ENCODE measurements around the gene DIP2C.
"Not testable (repeated sequence)": the region's sequence is repeated elsewhere in the genome, so short reads cannot be mapped to it uniquely, and the experiment has no call there.

DIP2C gene

DNA sequence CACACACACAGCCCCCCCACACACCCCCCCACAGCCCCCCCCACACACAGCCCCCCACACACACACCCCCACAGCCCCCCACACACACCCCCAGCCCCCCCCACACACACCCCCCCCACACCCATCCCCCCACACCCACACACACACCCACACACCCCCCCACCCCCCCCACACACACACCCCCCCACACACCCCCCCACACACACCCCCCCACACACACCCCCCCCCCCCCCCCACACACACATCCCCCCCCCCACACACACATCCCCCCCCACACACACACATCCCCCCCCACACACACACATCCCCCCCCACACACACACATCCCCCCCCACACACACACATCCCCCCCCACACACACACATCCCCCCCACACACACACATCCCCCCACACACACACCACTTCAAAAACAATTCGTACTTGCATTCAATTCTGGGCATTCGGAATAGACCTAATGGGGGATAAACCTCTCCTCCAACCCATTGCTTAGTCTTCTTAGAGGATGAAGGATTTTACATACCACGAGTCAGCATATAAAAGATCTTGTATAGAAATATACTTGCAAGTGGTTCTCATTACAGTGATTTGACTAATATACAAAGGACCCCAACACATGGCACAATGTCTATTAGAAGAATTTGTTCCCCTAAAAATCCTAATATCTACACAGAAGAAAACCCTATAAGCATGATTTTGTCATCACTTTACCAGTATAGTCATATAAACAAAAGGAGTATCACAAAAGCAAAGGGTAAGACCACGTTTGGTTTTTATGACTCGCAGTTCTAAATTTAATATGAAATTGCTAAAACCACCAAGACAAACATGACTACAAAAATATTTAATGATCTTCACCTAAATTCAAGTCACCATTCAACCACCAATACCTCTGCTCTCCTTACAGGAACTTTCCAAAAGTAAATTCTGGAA is 80.9 kb downstream of the DIP2C start:
- DNase-seq: no peak

DNA sequence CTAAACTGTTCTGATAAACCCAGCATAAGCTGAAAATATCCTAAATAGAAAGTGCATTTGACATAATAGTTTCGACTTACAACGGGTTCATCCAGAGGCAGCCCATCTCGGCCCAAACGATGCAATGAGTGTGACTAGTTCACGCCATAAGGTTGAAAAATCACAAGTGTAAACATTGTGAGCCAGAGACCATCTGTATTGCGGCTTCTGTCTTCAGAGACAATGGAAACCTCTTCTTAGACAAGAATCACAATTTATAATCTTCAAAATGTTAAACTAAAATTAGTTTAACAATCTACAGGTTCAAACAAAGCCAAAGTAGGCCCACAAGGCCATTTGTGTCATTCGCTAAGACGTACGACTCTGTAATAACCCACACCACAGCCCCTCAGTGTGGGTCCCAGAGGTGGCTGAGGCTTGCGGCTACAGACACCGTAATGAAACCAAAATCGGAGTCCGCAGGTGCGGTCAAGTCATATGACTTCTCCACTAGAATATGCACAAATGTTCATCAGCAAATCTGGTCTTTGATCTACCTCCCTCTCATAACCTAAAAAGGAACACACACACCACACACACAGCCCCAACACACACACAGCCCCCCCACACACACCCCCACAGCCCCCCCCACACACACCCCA is 81.8 kb downstream of the DIP2C start:
- DNase-seq: no peak

DNA sequence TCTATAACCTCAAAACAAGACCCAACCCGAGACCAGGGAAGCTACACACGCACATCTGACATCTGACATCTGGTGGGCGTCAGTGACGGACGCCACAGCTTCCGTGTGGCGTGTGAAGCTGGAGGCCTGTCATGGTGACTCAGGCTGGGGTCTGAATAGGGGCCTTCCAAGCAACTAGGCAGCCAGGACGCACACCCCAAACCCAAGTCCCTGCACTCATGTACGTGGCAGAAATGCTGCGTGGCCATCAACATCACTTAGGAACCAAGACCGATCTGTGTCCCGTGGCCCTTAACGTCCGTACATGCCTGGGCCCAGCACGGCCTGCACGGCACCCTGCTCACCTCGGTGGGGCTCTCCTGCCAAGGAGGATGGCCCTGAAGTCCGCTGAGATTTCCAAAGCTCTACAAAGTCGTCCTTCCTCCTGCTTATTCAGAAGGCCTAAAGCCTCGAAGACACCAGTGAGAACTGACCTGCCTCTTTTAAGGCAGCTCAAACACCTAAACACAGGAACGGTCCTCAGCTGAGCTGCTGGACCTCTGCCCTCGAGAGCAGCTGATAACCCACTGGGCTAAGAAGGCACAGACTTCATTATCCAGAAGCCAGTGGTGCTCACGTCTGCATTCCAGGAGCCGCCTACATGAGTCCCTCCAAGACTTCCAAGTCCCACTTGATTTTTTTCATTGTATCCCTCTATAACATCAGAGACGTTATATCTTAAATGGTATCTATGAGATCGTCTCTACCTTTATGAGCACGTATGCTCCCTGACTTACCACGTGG is 82.5 kb downstream of the DIP2C start:
- no peak for DNase-seq

DNA sequence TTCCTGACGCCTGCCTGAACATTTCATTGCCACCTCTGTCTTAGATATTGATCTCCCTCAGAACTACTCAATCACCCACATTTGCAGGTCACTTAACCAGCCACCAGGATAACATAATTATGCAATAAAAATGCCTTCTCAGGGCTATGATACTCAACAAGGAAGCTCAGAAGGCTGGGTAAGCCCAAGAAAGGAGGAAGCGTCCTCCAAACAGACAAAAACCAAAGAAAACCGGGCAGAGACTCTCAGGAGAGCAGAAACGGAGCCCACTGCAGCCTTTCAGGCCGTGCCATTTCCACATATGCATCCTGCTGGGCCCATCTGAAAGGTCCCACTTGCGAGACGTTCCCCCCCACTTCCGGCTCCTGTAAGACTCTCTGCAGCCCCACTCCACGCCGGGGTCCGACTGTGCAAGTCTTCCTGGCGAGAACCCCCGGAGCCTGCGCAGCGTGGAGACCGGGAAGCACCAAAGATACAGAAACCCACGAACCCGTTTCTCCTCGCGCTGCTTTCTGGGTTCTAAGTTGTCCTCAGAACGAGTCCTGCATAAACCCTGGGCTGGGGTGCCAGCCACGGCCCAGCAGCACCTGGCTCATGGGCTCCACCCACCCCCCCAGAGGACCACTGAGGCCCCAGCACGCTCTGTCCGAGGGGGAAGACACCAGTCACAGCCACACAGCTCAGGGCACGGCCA is 83.7 kb downstream of the DIP2C start:
- DNase-seq: no peak

DNA sequence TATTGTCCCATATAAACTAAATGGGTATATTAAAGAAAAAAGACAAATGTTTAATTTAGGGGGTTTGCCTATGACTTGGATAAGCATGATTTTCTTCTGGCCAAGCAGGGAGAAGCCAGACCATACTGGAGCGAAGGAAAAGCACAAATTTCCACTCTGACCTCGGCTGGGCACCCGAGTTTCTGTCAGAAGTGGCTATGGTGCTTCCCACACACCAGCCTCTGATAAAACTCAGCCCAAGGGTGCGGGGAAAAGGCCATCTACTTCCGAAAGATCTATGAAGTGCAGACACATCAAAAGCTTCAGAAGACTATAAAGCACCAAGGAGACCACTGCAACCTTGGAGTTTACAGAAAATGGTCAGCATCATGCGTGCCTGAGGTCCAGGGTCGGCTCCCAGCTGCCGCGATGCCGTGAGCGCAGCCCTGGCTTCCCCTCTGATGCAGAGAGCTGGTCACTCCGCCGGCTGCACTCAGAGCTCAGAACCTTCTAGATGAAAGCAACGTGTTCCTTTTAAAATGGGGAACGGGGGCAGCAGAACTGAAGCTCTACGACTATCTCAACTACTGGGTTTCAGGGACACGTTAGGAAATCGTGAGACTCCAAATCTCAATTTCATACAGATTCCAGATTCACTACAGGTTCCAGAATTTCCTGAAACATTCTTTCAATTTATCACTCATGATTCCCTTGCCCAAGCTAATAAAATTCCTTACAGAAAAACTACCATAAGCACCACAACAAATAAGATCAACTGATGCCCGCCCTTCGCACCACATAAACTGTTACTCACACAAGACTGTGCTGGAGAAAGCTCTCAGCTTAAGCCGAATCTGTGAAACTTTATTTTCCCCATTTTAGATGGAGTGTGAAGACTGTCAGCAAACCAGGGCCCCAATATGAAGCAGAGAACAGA is 84.5 kb downstream of the DIP2C start:
- DNase-seq: no peak

DNA sequence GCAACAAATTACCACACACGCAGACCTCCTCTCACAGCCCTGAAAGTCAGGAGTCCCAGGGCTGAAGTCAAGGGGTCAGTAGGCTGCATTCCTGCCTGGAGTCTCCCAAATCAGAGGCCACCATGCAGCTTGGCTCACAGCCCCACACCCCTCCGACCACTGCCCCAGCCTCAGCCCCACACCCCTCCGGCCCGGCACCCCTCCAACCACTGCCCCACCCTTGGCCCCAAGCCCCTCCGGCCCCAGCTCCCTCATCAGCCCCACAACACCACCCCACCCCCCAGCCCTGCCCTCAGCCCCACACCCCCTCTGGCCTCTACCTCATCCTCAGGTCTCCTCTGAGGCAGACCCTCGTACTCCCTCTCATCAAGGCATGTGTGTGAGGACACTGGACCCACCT is 85.7 kb downstream of the DIP2C start:
- no peak for DNase-seq

DNA sequence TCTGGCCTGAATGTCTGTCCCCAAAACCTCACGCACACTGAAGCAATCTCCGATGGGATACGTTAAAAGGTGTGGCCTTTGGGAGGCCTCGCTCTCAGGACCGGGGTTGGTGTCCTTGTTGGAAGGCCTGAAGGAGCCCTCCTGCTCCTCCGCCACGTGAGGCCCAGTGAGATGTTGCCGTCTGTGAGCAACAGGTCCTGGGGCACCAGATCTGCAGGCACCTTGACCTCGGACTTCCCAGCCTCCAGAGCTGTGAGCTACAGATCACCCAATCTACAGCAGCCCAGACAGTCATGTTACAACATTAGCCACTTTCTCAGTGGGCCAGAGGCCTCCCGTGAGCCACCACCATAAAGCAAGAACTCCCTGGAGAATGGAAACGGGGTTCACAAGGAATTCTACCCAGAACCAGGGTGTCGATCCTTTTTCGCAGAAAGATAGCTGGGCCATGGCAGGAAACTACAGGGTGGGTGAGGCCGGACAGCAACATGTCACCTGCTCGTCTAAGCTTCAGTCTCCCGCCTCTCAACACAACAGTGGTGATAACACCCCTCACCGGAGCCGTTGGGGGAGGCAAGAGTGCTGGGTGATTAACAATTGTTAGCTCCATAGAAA is 87.0 kb downstream of the DIP2C start:
- no peak for DNase-seq

DNA sequence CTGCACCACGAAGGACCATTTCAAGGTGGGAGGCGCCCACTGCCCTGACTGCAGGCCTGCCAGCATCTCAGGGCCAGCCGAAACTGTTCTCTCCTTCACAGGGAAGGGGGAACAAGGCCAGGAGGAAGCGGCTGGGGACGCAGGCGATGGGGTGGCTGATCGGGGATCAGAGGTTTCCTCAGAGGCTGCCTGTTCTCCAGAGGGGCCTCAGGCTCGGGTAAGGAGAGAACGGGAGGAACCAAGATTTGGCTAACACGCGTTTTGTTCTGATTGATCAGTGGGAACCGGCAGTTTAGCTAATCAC is 87.9 kb downstream of the DIP2C start:
- no peak for DNase-seq

DNA sequence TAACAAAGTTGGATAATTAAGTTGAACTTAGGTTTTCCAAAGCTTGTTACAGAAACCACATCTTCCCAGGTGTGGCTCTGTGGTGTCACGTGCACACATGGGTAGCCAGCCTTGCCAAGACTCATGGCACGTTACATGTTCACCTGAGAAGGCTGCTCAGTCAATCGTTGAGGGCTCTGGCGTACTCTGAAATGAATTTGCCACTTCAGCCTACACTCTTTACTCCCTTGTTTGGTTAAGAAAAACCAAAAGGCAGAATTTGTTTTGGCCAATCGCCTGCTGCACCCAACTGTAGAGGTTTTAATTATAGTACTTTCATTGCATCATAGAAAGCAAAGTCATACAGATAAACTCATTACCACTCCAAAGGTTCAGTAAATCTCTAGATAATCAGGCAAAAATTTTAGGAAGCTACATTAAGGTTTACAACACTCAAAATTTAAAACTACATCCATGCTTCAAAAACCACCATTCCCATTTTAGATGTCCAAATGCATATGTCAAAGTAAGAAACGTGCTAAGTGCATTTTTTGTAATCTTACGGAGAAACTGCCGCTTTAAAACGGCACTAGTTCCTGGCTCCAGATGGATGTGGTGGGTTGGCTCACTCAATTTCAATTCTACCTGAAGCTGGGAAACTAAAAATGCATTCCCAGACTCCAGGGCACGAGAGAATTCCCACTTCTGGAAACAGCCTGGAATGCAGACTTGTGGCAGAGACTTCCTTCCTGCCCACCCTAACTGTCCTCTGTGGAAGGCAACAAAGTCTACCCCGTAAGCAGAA is 88.4 kb downstream of the DIP2C start:
- no peak for DNase-seq

DNA sequence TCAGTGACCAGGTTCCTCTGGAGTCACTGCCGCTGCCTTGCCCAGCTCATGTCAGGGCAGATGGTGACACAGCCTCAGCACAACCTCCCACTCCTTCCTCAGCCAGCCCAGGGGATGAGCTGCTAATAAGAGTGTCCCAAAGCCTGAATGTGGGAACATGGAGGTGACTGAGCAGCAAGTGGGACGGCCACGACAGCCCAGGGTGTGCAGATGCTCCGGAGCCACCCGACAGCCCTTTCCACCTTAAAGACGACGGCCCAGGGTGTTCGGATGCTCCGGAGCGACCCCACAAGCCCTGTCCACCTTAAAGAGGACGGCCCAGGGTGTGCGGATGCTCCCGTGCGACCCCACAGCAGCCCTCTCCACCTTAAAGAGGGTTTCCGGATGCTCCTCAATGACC is 89.2 kb downstream of the DIP2C start:
- DNase-seq: no peak

DNA sequence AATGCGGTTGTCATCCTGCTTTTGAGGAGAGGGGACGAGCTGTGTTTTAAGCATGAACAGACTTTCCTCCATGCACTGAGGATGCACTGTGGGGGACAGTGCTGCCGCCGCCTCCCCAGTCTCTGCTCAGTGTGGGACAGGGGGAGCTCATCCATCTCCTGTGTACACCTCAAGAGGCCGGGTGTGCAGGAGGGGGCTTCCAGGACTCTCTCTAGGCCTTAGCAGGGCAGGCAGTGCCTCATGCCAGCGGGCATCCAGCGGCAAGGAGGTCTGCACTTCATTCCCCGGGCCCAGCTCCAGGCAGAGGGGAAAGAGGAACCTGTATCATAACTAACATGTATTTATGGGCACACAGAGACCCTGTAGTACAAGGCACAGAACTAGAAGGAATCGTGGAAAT is 89.7 kb downstream of the DIP2C start:
- DNase-seq: no peak

DNA sequence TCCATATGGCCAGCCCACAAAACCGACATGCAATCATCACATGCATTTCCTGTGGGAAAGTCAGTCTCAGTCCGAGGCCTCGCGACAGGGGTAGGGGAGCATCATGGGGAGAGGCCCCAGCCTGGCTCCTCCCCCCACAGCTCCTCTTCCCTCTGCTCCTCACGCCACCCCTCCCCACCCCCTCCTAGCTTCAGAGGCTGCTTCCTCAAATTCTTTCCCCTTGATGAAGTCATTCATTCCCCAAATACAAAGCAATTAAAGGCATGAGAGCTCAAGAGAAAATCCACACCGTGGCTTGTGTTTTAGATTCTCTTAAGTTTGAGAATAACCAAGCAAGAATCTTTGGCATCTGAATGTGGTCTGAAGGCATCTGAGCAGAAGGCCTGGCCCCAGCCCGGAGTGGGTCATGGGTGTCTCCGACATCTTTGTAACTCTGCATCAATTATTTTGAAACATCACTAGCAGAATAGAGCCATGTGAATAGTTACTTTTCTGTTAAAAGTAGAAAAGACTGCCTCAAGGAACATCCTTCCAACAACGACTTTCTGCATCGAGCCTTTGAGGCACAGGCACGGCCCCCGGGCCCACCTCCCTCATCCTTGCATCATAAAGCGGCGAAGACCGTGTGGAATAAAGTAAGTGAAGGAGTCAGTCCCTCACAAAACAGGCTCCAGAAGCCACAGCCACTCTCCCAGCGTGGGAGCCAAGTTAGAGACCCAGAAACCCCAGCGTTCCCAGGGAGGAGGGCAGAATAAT is 90.9 kb downstream of the DIP2C start:
- DNase-seq: no peak

DNA sequence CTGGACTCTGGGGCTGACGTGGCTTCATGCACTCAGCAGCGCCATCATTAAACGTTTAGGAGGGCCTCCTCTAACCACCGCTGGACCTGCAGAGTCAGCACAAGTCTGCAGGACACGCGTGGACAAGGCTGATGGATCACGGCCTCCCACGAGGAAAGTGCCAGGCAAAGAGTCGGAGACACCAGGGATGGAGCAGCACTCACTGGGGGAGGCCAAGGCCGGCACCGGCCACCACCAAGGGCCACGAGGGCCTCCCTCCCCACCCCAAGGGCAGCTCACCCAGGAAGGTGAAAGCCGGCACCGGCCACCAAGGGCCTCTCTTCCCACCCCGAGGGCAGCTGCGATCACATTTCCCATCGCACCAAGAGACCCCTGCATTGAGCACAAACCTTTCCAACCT is 91.5 kb downstream of the DIP2C start:
- DNase-seq: no peak

DNA sequence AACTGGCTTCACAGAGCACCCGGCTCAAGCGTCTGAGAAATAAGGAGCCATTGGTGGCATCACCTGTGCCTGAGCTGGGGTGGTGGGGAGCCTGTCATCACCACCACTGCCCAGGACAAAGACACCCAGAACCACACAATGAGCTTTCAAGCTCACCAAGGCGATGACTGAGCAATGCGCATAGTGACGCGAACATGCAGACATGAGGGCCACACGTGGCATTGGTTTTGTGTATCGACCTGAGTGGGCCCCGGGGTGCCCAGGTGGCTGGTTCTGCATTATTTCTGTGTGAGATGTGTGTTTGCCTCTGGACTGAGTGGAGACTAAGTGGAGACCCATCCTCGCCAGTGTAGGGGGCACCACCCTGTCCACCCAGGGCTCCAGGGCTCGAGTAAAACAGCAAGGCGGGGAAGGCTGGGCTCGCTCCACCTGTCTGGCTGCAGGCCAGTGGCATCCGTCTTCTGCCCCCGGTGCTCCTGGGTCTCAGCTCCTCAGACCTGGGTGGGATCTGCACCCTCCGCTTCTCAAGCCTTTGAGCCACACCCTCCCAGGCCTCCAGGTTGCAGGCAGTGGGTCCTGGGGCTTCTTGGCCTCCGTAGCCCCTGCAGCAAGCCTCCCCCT is 92.6 kb downstream of the DIP2C start:
- DNase-seq: no peak

DNA sequence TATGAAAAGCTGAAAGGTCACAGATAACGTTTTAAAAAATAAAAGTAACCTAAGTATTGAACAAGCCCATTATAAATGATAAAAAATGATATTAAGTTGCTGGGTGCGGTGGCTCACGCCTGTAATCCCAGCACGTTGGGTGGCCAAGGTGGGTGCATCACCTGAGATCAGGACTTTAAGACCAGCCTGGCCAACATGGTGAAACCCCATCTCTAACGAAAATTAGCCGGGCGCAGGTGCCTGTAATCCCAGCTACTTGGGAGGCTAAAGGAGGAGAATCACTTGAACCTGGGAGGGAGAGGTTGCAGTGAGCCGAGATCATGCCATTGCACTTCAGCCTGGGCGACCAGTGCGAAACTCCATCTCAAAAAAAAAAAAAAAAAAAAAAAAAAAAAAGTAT is 93.3 kb downstream of the DIP2C start:
- DNase-seq: not testable (repeated sequence)

DNA sequence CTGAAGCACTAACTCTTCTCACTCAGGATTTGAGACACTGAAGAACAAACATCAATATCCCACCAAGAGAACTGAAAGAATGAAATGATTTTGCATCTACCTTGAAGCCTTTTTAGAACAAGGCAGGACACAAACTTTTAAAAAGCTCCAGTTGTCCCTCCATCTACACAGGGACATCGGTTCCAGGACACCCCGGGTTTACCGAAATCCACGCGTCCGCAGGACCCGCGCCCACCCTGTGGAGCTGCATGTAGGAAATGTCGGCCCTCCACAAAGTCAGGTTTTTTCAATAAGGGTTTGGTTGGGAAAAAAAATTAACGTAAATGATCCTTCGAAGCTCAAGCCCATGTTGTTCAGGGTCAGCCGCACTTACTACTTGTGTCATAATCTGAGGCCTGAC is 94.0 kb downstream of the DIP2C start:
- DNase-seq: no peak

DNA sequence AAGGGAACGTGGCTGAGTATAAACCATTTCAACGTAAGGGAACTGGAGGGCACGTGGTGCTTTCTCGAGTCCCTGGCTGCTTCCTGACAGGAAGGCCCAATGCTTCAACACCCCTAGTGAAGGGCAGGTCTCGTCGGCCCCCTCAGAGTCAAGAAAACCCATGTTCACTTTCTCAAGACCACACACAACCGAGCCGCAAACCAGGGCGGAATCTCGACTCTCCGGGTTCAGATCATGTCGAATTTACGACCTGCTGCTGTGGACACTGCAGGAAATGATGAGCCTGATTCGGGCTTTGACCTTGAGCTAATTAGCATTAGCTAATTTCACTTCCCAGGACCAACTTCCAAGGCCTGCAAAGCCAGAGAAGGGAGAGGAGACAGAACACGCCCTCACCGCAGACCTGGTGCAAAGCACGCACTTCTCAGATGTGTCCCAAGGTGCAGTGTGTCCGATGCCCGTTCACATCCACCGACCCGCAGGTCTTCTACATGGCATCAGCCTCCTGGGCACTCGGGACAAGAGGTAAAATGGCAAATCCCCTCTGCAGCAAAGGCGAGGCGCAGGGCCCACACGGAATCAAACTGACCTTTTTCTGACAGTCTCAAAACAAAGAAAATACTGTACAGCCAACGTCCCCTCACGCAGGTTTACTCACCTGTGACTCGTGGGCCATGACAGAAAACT is 94.7 kb downstream of the DIP2C start:
- DNase-seq: no peak

DNA sequence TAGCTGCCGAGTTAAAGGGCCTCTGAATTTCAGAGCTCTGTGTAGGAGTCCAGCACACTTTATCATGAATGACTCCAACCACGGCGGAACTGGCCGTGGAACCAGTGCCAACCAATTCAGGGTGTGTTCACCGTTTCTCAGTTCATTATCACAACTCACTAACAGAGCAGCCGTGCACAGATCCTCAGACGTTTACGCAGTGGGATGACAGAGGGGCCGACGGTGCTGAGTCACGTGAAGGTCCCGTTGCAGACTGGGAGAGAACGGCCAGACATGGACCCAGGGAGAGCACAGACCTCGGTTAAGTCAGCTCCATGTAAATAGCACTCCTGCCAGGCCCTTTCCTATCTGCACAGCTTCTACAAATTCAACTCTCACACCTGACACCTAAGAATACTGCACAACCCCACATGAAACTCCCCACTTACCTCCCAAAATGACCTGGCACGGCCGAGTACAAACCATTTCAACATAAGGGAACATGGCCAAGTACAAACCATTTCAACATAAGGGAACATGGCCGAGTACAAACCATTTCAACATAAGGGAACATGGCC is 95.5 kb downstream of the DIP2C start:
- no peak for DNase-seq

DNA sequence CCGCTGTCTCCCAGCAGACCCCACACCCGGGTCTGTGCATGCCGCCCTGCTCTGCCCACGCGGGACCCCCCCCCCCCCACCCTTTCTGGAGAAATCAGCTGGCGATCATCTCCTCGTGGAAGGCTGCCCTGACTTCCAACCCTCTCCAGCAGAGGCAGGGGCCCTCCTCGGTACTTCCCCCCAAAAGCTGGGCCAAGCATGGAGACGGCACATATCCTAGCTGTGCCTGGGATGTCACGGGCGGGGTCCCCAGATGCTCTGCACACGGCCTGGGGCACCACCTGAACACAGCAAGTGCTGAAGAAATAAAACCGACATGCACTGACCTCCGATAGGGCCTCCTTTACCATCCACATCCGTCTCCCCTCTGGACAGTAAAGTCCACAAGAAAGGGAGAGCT is 96.0 kb downstream of the DIP2C start:
- no peak for DNase-seq

Measured in SIG-M5 (cell line).